Inflammatory macrophage treated with lipopolysaccharide for 1 hour (primary cell): ENCODE data around the gene B4GALT5.
A peak's percentile ranks its signal among the peaks of the same experiment; 100 is the strongest.
"Not testable (repeated sequence)": the region's sequence is repeated elsewhere in the genome, so short reads cannot be mapped to it uniquely, and the experiment has no call there.

Experiments used
- DNase-seq, 2 donors: peaks; one replicate each; pipeline ENCODE4 v3.0.0-alpha.2; 2020 to 2022

B4GALT5 gene

DNA sequence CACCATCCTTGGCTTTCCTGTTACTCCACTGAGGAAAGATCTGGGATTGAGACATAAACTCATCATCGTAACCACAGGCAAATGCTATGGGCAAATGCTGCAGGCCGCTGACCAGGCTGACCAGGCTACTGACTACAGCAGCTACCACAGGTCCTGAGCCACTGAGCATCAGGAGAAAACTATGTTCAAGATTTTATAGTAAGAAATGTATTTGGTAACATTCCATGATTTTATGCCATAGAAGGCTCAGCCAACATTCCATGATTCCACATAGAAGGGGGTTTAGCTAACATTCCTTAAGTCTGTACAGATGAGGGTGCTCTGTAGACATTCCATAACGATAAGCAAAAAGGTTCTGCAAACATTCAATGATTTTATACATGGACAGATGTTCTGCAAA is 16.1 kb upstream of the B4GALT5 start:
- no peak for DNase-seq

DNA sequence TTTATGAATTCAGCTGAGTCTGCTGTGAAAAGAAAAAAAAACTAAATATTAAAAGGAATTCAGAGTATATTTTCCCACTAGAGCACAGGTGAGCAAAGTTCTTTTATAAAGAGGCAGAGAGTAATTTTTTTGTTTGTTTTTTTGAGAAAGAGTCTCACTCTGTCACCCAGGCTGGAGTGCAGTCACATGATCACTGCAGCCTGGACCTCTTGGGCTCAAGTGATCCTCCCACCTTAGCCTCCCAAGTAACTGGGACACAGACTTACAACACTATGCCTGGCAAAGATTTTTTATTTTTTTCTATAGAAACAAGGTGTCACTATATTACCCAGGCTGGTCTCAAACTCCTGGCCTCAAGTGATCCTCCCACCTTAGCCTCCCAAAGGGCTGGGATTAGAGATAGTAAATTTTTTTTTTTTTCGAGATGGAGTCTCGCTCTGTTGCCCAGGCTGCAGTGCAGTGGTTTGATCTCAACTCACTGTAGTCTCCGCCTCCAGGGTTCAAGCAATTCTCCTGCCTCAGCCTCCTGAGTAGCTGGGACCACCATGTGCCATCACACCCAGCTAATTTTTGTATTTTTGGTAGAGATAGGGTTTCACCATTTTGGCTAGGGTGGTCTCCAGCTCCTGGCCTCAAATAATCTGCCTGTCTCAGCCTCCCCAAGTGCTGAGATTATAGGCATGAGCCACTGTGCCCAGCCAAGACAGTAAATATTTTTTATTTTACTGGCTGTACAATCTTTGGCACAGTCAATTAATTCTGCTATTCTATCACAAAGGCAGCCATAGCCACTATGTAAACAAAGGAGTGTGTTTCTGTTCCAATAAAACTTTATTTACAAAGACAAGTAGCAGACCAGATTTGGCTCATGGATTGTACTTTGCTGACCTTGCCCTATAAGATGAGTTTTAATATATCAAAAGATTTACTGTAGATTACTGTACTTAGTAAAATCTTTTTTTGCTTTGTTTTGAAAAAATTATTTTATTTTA is 14.5 kb upstream of the B4GALT5 start:
- no peak for DNase-seq

DNA sequence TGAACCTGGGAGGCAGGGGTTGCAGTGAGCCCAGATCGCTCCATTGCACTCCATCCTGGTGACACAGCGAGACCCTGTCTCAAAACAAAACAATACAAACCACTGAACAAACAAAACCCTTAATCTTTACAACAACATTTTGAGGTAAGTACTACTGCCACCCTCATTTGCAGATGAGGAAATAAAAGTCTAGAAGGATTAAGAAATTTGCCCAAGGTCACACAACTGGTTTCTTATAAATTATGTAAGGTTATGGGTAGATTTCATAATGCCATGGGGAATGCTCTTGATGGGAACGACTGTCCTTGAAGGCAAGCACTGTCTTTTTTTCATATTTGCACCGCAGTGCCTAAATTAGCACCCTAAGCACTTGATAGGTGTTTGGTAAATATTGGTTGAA is 13.8 kb upstream of the B4GALT5 start:
- DNase-seq, result peak; percentile 87 to 91

DNA sequence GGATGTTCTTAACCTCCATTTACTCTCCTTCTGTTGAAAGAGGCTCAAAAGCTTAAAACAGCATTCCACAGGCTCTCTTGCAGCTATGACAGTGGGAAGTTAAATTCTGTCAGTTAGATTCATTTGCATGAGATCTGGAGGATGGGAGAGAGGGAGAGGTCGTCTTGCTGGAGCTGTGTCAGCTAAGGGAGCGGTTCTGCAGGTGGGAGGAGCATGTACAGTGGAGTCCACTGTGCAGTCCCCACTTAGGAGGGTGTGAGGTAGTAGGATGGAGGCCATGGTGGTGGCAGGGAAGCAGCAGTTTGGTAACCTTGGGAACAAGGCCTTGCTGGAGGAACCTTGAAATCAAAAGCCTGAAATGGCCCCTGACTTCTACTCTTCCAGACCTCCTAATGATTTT is 12.0 kb upstream of the B4GALT5 start:
- DNase-seq, result peak in 1 of 2 donors; percentile 38

DNA sequence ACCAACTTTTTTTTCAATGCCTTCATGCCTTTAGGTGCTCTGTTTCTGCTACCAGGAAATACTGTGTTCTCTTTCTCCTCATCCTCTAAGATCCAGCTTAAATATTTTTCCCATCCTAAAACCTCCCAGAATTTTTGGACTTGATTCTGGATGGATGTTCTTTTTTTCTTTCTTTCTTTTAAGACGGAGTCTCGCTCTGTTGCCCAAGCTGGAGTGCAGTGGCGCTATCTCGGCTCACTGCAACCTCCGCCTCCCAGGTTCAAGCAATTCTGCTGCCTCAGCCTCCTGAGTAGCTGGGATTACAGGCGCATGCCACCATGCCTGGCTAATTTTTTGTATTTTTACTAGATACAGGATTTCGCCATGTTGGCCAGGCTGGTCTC is 11.5 kb upstream of the B4GALT5 start:
- DNase-seq, result not testable (repeated sequence)

DNA sequence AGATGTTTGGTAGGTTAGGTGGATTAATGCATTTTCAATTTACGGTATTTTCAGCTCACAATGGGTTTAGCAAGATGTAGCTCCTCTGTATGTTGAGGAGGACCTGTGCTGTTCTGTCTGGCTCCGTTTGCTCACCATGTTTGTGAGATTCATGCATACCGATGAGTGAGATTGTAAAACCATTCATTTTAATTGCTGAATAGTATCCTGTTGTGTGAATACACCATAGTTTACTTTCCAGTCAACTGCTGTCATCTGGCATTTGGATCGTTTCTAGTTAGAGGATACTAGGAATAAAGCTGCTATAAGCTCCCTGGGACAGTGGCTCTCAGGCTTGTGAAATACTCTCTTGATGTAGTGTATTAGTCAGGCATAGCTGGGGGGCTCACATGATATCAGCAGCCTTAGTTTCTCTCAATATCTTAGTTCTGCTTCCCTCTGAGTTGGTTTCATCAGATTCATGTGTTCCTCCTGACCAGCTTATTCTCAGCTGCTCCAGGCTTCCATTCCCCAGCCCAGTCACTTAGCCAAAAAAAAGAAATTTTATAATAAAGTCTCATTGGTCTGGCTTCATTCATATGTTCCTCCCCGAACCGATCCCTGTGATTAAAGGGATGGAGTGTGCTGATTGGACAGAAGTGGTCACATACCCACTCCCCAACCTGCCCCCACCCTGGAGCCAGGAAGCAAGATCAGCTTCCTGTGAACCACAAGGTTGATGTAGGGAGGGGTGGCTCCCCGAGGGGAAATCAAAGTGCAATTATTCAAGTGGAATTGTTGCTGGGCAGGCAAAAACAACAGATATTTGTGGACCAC is 10.9 kb upstream of the B4GALT5 start:
- peak; percentile 71 to 93 for DNase-seq

DNA sequence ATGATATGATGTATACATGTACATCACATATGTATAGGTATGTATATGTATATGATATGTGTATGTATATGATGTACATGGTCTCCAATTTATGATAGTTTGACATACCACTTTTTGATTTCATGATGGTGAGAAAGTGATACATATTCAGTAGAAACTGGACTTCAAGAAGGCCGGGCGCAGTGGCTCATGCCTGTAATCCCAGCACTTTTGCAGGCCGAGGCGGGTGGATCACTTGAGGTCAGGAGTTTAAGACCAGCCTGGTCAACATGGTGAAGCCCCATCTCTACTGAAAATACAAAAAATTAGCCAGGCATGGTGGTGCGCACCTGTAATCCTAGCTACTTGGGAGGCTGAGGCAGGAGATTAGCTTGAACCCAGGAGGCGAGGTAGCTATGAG is 10.1 kb upstream of the B4GALT5 start:
- DNase-seq, result not testable (repeated sequence)

DNA sequence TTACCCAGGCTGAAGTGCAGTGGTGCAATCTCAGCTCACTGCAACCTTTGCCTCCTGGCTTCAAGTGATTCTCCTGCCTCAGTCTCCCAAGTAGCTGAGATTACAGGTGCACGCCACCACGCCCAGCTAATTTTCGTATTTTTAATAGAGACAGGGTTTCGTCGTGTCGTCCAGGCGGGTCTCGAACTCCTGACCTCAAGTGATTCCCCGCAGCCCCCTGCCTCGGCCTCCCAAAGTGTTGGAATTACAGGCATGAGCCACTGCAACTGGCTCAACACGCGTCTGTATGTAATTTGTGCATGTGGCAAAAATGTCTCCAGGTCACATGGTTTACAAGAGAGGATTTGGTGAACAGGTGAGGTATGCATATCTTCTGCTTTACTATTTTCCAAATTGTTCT is 7.6 kb upstream of the B4GALT5 start:
- DNase-seq, result not testable (repeated sequence)

DNA sequence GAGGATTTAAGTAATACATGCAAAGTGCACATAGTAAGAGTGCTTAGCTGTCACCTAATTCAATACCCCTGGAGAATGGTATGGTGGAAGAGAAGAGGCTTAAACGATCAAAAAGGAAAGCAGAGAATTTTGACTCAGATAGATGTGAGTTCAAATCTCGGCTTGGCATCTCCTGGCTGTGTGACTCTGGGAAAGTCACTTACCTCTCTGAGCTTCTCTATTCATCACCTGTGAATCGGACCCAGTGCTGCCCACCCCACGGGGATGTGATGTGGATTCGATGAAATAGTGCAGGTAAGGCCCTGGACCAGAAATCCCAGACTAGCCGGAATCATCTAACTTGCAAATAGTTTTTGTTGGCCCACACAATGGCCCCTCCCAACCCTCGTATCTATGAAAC is 1.8 kb upstream of the B4GALT5 start:
- DNase-seq, result no peak

DNA sequence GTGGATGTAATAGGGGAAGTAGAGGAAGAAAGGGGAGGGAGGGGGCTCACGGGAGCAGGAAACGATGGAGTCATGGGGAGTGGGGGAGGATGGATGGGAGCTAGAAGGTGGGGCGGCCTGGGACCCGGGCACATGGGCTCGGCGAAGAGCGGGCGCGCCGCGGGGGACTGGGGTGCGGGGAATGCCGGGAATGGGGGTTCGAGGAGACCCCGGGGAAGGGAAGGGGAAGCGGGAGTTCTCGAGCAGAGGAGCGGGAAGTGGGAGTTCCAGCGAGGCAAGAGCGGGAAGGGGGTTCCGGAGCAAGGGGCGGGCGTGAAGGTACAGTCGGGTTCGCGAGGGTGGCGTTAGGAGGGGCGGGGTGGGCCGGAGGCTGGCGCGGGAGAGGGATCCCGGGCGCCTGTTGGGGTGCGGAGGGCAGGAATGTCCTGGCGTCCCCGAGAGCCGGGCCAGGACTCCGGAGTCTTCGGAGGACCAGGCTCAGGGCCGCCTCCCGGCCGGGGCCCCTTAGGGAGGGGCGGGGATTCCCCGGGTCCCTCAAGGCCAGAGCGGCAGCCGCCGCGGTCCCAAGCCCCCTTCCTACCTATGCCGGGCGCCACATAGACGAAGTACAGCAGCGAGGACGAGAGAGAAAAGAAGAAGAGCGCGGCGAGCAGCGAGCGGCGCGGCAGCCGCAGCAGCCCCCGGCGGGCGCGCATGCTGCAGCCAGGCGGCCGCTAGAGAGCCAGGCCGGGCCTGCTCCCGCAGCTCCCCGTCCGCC is 504 bp downstream of the B4GALT5 start:
- peak; percentile 53 to 59 for DNase-seq

DNA sequence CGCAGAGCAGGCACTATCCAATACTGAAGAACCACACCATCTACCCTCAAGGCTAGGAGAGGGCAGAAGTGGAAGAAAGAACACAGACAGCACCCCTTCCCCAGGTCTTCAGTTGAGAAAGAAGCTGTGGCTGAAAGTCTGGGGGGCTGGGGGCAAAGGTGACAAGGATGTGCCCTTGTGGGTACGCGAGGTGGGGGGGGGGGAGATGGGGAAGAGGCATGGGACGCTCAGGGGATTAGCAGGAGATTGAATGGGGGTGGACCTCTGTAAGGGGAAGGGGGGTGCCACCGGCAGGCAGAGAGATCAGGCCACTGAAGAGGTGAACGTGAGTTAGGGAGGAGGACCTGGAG is 1.1 kb downstream of the B4GALT5 start:
- DNase-seq, result no peak

DNA sequence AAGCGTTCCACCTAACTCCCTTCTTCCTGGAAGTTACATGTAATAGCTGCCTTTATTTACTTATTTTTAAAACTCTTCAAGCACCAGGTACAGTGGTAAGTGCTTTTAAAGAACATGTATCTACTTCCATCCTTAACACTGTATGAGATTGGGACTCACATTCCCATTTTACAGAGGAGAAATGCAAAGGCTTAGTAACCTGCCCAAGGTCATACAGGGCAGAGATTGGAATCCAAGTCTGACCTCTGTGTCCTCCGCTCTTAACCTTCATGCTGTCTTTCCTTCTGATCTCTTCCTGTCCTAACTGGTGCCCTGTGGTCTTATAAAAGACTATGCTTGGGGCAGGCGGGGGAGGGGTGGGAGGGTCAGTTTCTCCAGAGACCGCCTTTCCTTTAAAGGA is 1.6 kb downstream of the B4GALT5 start:
- no peak for DNase-seq

DNA sequence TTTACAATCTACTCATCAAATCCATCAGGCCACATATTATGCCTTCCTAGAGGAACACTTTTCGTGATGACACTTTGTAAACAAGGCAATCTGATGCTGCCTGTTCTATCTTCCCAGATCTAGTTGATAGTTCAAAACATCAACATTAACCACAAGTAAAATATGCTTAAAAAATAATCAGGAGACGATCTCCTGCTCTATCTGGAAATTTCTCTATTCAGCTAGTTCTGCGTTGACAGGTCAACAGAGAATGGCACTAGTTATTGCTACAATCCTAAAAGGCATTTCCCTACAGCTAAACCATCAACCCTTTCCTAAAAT is 2.1 kb downstream of the B4GALT5 start:
- DNase-seq, result no peak

DNA sequence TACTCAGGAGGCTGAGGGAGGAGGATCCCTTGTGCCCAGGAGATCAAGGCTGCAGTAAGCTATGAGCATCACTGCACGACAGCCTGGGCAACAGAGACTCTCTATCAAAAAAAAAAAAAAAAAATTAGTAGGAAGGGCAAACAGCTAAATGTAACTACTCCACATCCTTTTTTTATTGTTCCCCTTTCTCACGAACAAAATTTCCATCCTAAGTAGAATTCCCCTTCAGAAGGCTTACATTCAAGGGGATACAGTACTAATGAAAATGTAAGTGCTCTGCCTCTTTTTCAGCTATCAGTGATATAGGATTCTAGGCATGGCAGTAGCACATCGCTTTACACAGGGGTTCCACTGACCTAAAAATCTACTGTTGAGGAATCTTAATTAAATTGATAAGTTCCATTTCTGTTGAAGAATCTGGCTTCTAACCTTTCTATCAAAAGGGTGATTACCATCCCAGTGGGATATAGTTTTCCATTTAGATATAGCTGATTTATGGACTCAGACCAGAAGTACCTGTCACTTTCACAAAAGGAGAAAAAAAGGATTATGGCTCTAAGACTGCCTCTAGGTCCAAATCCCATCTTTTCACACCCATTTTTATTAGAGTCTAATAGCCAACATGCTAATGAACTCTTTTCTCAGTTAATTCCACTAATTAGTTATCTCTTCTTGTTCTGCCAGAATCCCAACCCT is 2.6 kb downstream of the B4GALT5 start:
- DNase-seq, result peak; percentile 74 to 81

DNA sequence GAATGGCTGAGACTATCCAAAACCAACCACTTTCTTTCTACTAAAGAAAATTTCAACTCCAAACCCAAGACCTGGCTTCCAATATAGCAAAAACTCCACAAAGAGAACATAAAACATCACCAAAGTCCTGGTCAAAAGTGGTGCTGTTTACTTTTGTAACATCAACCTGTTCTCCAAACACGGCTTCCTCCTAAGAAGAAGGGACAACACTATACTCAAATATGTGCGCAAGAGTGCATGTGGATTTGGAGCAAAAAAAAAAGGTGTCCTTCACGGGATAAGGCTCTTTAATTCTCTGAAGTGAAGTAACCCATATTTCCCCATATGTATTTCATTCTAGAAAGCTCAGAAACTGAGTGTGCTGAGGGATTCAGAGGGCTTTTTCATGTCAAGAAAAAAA is 6.6 kb downstream of the B4GALT5 start:
- no peak for DNase-seq

DNA sequence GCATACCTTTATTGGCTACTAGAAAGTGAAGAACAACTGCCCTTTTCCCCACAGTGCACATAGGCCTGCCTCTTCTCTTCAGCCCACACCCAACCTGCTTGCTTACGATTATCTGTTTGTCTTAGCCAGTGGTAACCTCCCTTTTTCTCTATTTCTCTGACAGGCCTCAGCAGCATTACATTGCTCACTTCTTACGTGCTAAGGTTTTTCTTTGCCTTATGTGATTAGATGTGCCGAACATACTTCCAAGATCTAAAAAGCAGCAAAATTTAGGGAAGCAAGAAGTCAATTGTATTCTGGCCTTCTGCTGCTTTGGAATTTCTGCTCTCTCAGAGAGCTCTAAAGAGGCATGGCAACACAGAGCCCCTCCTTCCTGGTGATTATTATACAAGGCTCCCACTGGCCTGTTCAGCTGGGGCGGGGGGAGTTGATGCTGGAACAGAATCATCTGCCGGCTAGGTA is 7.0 kb downstream of the B4GALT5 start:
- no peak for DNase-seq

DNA sequence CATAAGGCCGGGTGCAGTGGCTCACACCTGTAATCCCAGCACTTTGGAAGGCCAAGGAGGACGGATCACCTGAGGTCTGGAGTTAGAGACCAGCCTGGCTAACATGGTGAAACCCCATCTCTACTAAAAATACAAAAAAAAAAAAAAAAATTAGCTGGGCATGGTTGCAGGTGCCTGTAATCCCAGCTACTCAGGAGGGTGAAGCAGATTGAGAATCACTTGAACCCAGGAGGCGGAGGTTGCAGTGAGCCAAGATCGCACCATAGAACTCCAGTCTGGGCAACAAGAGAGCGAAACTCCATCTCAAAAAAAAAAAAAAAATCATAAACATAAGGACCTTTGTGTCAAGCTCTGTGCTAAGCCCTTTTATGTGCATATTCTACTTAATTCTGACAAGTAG is 7.8 kb downstream of the B4GALT5 start:
- not testable (repeated sequence) for DNase-seq

DNA sequence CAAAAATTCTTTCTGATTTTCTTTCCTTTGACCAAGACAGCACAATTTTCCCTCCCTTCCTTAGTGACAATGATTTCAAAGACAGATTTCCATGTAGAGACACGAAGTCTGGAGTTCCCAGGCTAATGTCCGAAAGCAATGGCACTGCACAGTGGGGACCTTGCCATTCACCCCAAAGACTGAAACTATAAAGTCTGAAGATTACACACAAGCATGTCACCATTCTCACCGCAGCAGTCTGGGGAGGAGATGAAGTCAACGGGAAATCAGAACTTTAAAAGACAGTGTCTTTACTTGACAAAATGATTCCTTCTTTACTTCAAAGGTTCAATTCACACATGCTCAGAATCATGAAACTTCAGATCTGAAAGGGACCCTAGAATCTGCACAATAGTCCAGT is 8.3 kb downstream of the B4GALT5 start:
- DNase-seq, result no peak

DNA sequence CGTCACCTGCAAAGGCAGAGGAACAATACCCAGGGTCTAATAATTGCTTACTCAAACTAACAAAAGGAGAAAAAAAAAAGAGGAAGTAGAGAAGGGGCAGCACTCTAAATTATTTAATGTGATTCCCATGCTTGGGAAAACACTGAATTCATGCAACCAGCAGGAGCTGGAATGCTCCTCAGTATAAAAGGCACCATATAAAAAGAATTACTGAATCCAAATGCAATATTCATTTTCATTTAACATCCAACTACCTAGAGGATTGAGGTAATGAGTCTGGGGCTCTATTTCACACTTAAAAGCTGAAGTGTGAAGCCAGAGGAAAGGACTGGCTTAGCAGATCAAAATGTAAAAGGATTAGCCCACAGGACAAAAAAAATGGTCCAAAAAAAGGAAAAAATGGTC is 8.7 kb downstream of the B4GALT5 start:
- no peak for DNase-seq

DNA sequence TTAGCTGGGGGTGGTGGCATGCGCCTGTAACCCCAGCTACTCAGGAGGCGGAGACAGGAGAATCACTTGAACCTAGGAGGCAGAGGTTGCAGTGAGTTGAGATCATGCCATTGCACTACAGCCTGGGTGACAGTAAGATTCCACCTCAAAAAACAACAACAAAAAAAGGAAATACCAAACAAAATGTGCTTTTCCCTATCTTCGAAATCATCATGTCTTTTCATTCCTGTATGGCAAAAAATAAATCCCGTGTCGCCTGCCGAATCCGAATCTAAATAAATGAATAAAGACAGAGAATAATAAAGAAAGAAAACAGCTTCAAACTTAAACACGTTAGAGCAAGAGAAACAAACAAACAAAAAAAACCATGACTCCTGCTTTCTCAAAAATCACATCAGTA is 11.8 kb downstream of the B4GALT5 start:
- DNase-seq, result no peak

DNA sequence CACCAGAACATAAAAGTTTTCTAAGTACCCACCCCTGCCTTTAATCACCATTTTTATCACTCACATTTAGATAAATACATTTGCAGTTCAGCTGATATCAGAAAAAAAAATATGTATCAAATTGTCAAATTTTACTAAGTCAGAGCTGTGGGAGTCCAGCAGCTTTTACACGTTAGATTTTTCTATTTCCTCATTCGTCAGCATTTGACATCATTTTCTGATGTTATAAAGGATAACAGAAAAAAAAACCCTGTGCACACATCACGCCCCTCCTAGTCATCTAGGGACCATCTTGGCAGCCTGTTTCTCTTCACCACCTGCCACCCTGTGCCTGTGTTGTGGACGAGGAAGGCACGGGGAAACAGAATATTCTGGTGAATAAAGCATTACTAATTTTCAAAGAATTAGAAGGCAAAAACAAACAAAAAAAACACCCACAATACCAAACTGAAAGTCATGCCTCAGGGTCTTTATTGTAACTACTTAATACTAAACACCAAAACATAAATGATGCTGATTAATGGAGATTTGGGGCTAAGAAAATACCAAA is 12.4 kb downstream of the B4GALT5 start:
- DNase-seq, result peak in 1 of 2 donors; percentile 55
